Measurements from ENCODE around the gene ZNF90.

DNA sequence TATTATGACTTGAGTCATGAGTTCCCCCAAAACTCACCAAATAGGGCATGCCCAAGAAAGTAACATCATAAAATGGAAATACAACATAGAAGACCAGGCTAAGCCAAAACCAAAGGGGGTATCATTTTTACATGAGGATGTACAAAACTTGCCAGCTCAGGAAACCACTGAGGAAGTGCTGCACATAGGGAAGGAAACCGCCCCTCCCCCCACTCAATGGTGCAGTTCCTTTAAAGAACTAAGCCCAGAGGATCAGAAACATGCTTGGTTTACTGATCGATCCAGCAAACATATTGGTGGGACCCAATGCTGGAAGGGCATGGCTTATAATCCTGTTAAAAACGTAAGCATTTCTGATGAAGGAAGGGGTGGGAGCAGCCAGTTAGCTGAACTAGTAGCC is 85.0 kb downstream of the ZNF90 start:
- TF ChIP-seq, protein P1, sequence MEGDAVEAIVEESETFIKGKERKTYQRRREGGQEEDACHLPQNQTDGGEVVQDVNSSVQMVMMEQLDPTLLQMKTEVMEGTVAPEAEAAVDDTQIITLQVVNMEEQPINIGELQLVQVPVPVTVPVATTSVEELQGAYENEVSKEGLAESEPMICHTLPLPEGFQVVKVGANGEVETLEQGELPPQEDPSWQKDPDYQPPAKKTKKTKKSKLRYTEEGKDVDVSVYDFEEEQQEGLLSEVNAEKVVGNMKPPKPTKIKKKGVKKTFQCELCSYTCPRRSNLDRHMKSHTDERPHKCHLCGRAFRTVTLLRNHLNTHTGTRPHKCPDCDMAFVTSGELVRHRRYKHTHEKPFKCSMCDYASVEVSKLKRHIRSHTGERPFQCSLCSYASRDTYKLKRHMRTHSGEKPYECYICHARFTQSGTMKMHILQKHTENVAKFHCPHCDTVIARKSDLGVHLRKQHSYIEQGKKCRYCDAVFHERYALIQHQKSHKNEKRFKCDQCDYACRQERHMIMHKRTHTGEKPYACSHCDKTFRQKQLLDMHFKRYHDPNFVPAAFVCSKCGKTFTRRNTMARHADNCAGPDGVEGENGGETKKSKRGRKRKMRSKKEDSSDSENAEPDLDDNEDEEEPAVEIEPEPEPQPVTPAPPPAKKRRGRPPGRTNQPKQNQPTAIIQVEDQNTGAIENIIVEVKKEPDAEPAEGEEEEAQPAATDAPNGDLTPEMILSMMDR (IDR thresholded peaks at IDR 0.05) = no peak
- TF ChIP-seq POLR2A (IDR thresholded peaks at IDR 0.05) = no peak

Data from heart left ventricle (tissue), 13 donors.